ENCODE data around the gene TMC3.

DNA sequence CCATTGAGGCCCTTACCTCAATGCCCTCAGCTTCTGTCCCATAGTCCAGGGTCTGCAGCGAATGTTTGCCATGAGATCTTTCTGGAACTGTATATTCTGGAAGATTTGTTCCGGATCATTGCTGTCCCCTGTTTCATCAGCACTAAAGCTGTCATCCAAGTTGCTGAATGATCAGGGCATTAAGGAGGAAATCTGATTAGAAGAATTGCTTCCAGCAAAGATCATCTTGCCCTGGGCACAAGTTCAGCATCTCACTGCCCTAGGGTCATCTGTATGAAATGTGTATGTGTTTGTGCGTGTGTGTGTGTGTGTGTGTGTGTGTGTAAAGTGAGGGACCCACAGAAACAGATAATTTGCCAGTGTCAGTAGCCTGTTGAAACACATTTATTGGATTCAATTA lies 1.4 kb downstream of the TMC3 start:
- TF ChIP-seq, protein P1, sequence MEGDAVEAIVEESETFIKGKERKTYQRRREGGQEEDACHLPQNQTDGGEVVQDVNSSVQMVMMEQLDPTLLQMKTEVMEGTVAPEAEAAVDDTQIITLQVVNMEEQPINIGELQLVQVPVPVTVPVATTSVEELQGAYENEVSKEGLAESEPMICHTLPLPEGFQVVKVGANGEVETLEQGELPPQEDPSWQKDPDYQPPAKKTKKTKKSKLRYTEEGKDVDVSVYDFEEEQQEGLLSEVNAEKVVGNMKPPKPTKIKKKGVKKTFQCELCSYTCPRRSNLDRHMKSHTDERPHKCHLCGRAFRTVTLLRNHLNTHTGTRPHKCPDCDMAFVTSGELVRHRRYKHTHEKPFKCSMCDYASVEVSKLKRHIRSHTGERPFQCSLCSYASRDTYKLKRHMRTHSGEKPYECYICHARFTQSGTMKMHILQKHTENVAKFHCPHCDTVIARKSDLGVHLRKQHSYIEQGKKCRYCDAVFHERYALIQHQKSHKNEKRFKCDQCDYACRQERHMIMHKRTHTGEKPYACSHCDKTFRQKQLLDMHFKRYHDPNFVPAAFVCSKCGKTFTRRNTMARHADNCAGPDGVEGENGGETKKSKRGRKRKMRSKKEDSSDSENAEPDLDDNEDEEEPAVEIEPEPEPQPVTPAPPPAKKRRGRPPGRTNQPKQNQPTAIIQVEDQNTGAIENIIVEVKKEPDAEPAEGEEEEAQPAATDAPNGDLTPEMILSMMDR (IDR thresholded peaks at IDR 0.05): no peak
- TF ChIP-seq POLR2AphosphoS5 (IDR thresholded peaks at IDR 0.05): no peak

Data from esophagus muscularis mucosa (tissue), 3 donors.